Measurements from ENCODE around the gene GLRX2. TPM values are rescaled to one million over a fixed set of nuclear protein-coding genes. Genes with fewer than 3 reads are reported as not detected.

GLRX2 gene
- total RNA-seq (ENCODE audit: unreplicated experiment): 7.2 TPM
- long read RNA-seq, partial matches to known transcripts: 0 of 4 reads
- long read RNA-seq, other reads (novel, unspliced or antisense): 0 of 4 reads

GRCh38 chr1:193104907-193105820 lies at the start of gene GLRX2:
GLRX2 (minus strand) TSS chr1:193105414; CDS start chr1:193105382, 32 bp downstream.
- peaks cover 4% of the 10 kb centered on the region for H3K9me3 Mint-ChIP-seq (ENCODE audit: unreplicated experiment)
- peaks cover 1% of the 10 kb centered on the region for H3K27me3 Mint-ChIP-seq (ENCODE audit: unreplicated experiment)
- H3K4me3 Mint-ChIP-seq (ENCODE audit: unreplicated experiment): peak within 1 kb of the TSS; percentile 93
- no peaks in the 10 kb centered on the region for H3K36me3 Mint-ChIP-seq (ENCODE audit: unreplicated experiment)
- peak; percentile 89 for DNase-seq
- TF ChIP-seq CTCF (IDR thresholded peaks at IDR 0.05; ENCODE audit: partially characterized antibody, unreplicated experiment): no peak
- peak within 1 kb of the TSS; percentile 55 for H3K27ac Mint-ChIP-seq (ENCODE audit: unreplicated experiment)
- no peaks in the 10 kb centered on the region for H3K4me1 Mint-ChIP-seq (ENCODE audit: low read depth, unreplicated experiment)

- H3K9me3 Mint-ChIP-seq (ENCODE audit: unreplicated experiment): no peaks in the 10 kb centered on the region
- H3K27ac Mint-ChIP-seq (ENCODE audit: unreplicated experiment): no peak overlapping the region
- H3K36me3 Mint-ChIP-seq (ENCODE audit: unreplicated experiment): peaks cover 5% of the 10 kb centered on the region
- H3K4me1 Mint-ChIP-seq (ENCODE audit: low read depth, unreplicated experiment): no peaks in the 10 kb centered on the region
- H3K4me3 Mint-ChIP-seq (ENCODE audit: unreplicated experiment): no peak overlapping the region
- DNase-seq: no peak
- no peaks in the 10 kb centered on the region for H3K27me3 Mint-ChIP-seq (ENCODE audit: unreplicated experiment)
- TF ChIP-seq CTCF (IDR thresholded peaks at IDR 0.05; ENCODE audit: partially characterized antibody, unreplicated experiment): no peak
Observed at GRCh38 chr1:193144999-193145398, 39.8 kb upstream of the GLRX2 start.

- no peaks in the 10 kb centered on the region for H3K27me3 Mint-ChIP-seq (ENCODE audit: unreplicated experiment)
- H3K9me3 Mint-ChIP-seq (ENCODE audit: unreplicated experiment): no peaks in the 10 kb centered on the region
- TF ChIP-seq CTCF (IDR thresholded peaks at IDR 0.05; ENCODE audit: partially characterized antibody, unreplicated experiment): no peak
- peaks cover 5% of the 10 kb centered on the region for H3K36me3 Mint-ChIP-seq (ENCODE audit: unreplicated experiment)
- no peak overlapping the region for H3K27ac Mint-ChIP-seq (ENCODE audit: unreplicated experiment)
- no peaks in the 10 kb centered on the region for H3K4me1 Mint-ChIP-seq (ENCODE audit: low read depth, unreplicated experiment)
- no peak for DNase-seq
- H3K4me3 Mint-ChIP-seq (ENCODE audit: unreplicated experiment): no peak overlapping the region
Observed at GRCh38 chr1:193144361-193144938, 39.2 kb upstream of the GLRX2 start.

- H3K27ac Mint-ChIP-seq (ENCODE audit: unreplicated experiment): no peak overlapping the region
- no peaks in the 10 kb centered on the region for H3K4me1 Mint-ChIP-seq (ENCODE audit: low read depth, unreplicated experiment)
- H3K9me3 Mint-ChIP-seq (ENCODE audit: unreplicated experiment): no peaks in the 10 kb centered on the region
- H3K27me3 Mint-ChIP-seq (ENCODE audit: unreplicated experiment): no peaks in the 10 kb centered on the region
- no peak for DNase-seq
- peaks cover 5% of the 10 kb centered on the region for H3K36me3 Mint-ChIP-seq (ENCODE audit: unreplicated experiment)
- no peak overlapping the region for H3K4me3 Mint-ChIP-seq (ENCODE audit: unreplicated experiment)
- TF ChIP-seq CTCF (IDR thresholded peaks at IDR 0.05; ENCODE audit: partially characterized antibody, unreplicated experiment): no peak
Observed at GRCh38 chr1:193143285-193143684, 38.1 kb upstream of the GLRX2 start.

GRCh38 chr1:193142409-193142808 lies 37.2 kb upstream of the GLRX2 start:
- DNase-seq: no peak
- H3K4me3 Mint-ChIP-seq (ENCODE audit: unreplicated experiment): no peak overlapping the region
- no peaks in the 10 kb centered on the region for H3K27me3 Mint-ChIP-seq (ENCODE audit: unreplicated experiment)
- no peak for TF ChIP-seq CTCF (IDR thresholded peaks at IDR 0.05; ENCODE audit: partially characterized antibody, unreplicated experiment)
- no peaks in the 10 kb centered on the region for H3K9me3 Mint-ChIP-seq (ENCODE audit: unreplicated experiment)
- no peak overlapping the region for H3K27ac Mint-ChIP-seq (ENCODE audit: unreplicated experiment)
- peaks cover 3% of the 10 kb centered on the region for H3K4me1 Mint-ChIP-seq (ENCODE audit: low read depth, unreplicated experiment)
- peaks cover 5% of the 10 kb centered on the region for H3K36me3 Mint-ChIP-seq (ENCODE audit: unreplicated experiment)

All from glutamatergic neuron (in vitro differentiated cells).